Natural killer cell (primary cell): Measurements from ENCODE around the gene PALLD. TPM values are rescaled to one million over a fixed set of nuclear protein-coding genes. Genes with fewer than 3 reads are reported as not detected.

ENCODE experiments used
- ATAC-seq, 3 donors: fragments of 150-1000 bp in 2 of 3; fragments of 200-7000 bp in 1 of 3; cut with Tn5 transposase; 1 replicate in 1 of 3; 2 replicates in 2 of 3; pipeline ENCODE4 v1.10.0; 2021; ENCODE audit warnings: mild to moderate bottlenecking in 2 of 3, moderate library complexity in 2 of 3
- DNase-seq, 2 donors: peaks; one replicate each; pipeline versions ENCODE4 v3.0.0 to v3.0.0-alpha.2; 2013 to 2021; ENCODE audit warnings: mixed read lengths in 1 of 2
- H3K27ac ChIP-seq: one replicate; pipeline ENCODE4 v1.5.1; 2013; ENCODE audit warnings: mild to moderate bottlenecking, low read length
- H3K27me3 ChIP-seq: one replicate; pipeline ENCODE4 v1.6.1; 2013; ENCODE audit warnings: low read length; ENCODE audit not compliant: control insufficient read depth, insufficient read depth
- H3K36me3 ChIP-seq: one replicate; pipeline ENCODE4 v1.6.1; 2013; ENCODE audit warnings: low read length; ENCODE audit not compliant: control insufficient read depth, insufficient read depth
- H3K4me1 ChIP-seq: one replicate; pipeline ENCODE4 v1.6.1; 2013; ENCODE audit warnings: low read length; ENCODE audit not compliant: control insufficient read depth, insufficient read depth
- H3K4me3 ChIP-seq: one replicate; pipeline ENCODE4 v1.5.1; 2013; ENCODE audit warnings: low read length
- H3K9me3 ChIP-seq: one replicate; pipeline ENCODE4 v1.6.1; 2013; ENCODE audit warnings: low read length; ENCODE audit not compliant: control insufficient read depth, insufficient read depth
- H3K27ac Mint-ChIP-seq, 2 donors: one replicate each; pipeline ENCODE4 v1.8.0; 2022; ENCODE audit warnings: mild to moderate bottlenecking in 2 of 2, mixed read lengths in 2 of 2, moderate library complexity in 1 of 2
- H3K27me3 Mint-ChIP-seq, 2 donors: one replicate each; pipeline ENCODE4 v1.8.0; 2022; ENCODE audit warnings: low read depth in 2 of 2, mixed read lengths in 2 of 2
- H3K36me3 Mint-ChIP-seq: one replicate; pipeline ENCODE4 v1.8.0; 2022; ENCODE audit warnings: mixed read lengths
- H3K4me1 Mint-ChIP-seq, 2 donors: one replicate each; pipeline ENCODE4 v1.8.0; 2022; ENCODE audit warnings: mixed read lengths in 2 of 2
- H3K4me3 Mint-ChIP-seq: one replicate; pipeline ENCODE4 v1.8.0; 2022; ENCODE audit warnings: mild to moderate bottlenecking, moderate library complexity, mixed read lengths
- H3K9me3 Mint-ChIP-seq, 2 donors: one replicate each; pipeline ENCODE4 v1.8.0; 2022; ENCODE audit warnings: mixed read lengths in 2 of 2
- CTCF ChIP-seq: fragments of 200-600 bp; IDR thresholded peaks from one replicate; pipeline ENCODE4 v1.8.0; 2022; ENCODE audit warnings: antibody characterized with exemption
- WGBS: methylation state at CpG from one replicate; pipeline ENCODE4 v1.1.7; 2013; ENCODE audit warnings: missing lambda C conversion rate; ENCODE audit not compliant: insufficient coverage; 5-methylcytosine and 5-hydroxymethylcytosine counted together
- intact Hi-C: fragments of 100-400 bp; cut with micrococcal nuclease; formaldehyde crosslinking; loops from one replicate; pipeline ENCODE4 v1.14.2; 2022
- total RNA-seq, 4 donors: library from RNA; stranded (reverse); fragments of 120-200 nt in 1 of 4; gene quantifications; one replicate each; pipeline versions ENCODE4 v1.2.3 to v1.2.4, GENCODE V29; 2013 to 2022

The PALLD gene
- total RNA-seq, 3 donors from 2014 or later (not counting 1 experiment from before 2014, with no cell fraction given): 15.1 to 25.4 (median 22.8) TPM

GRCh38 chr4:168570466-168570865 is 73.6 kb downstream of the PALLD start:
- Histone ChIP-seq H3K9me3 (no peaks in the 10 kb centered on the region), H3K4me1 (no peaks in the 10 kb centered on the region), H3K36me3 (no peaks in the 10 kb centered on the region), H3K4me3 (no peak overlapping the region), H3K27me3 (no peaks in the 10 kb centered on the region), H3K27ac (no peak overlapping the region)
- TF ChIP-seq CTCF: no peak
- ATAC-seq (no peak), DNase-seq (no peak)
- no peaks in the 10 kb centered on the region for H3K36me3 Mint-ChIP-seq
- intact Hi-C loops: no loop called here
- no peak overlapping the region for H3K4me3 Mint-ChIP-seq
- H3K27me3 Mint-ChIP-seq: peaks cover 0 to under 1% of the 10 kb centered on the region in 2 donors
- H3K27ac Mint-ChIP-seq: no peak overlapping the region
- H3K4me1 Mint-ChIP-seq: no peaks in the 10 kb centered on the region
- no peaks in the 10 kb centered on the region for H3K9me3 Mint-ChIP-seq

DNA sequence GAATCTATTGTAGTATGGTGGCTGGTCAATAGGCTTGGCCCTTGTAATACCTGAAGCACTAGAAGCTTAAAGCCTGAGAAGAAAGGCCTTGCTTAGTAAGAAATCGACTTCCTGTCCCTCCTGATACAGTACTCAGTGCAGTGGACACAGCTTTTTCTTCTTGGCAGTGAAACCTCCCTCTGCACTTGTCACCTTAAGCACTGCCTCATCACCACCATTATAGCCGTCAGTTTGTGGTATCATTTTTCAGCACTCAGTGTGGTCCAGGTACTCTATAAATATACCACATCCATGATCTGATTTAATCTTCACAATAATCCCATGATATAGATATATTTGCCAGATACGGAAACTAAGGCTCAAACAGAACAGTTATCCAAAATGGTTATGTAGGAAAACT is 75.2 kb downstream of the PALLD start:
- 89% methylated on average over 3 of the region's 3 CpGs for WGBS

DNA sequence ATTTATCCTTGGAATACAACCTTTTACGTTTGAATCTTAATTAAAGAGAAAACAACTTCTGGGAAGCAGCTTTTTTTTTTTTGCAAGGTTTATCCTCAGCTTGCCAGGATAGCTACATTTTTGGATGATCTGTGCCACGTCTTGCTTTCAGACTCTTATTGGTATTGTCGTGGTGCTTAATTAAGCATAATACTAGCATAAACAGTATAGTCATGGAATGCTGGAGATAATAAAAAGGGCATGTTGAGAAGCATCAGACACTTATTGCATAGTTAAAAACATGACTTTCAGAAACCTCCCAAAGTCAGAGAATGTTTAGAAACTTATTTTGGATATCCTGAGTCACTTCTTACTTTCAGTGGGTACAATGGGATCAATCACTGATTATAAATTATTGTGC is 77.0 kb downstream of the PALLD start:
- Mint-ChIP-seq H3K9me3 (no peaks in the 10 kb centered on the region), H3K4me1 (no peaks in the 10 kb centered on the region), H3K27me3 (peaks cover 3 to 7% of the 10 kb centered on the region in 2 donors), H3K36me3 (no peaks in the 10 kb centered on the region), H3K27ac (no peak overlapping the region), H3K4me3 (no peak overlapping the region)
- intact Hi-C loops: no loop called here
- H3K27me3 ChIP-seq: no peaks in the 10 kb centered on the region
- H3K4me3 ChIP-seq: no peak overlapping the region
- DNase-seq: no peak
- H3K4me1 ChIP-seq: no peaks in the 10 kb centered on the region
- H3K36me3 ChIP-seq: no peaks in the 10 kb centered on the region
- H3K9me3 ChIP-seq: no peaks in the 10 kb centered on the region
- 92% methylated on average over 1 of the region's 3 CpGs for WGBS
- no peak for ATAC-seq
- no peak overlapping the region for H3K27ac ChIP-seq
- TF ChIP-seq CTCF: no peak

More for the DNA sequence above, 75.2 kb downstream of the PALLD start:
- intact Hi-C loops: no loop called here
- Mint-ChIP-seq H3K27me3 (peaks cover 0 to 3% of the 10 kb centered on the region in 2 donors), H3K27ac (no peak overlapping the region), H3K4me3 (no peak overlapping the region), H3K9me3 (no peaks in the 10 kb centered on the region), H3K36me3 (no peaks in the 10 kb centered on the region), H3K4me1 (no peaks in the 10 kb centered on the region)
- H3K36me3 ChIP-seq: no peaks in the 10 kb centered on the region
- no peaks in the 10 kb centered on the region for H3K27me3 ChIP-seq
- no peak for ATAC-seq
- no peak for TF ChIP-seq CTCF
- no peak for DNase-seq
- no peak overlapping the region for H3K27ac ChIP-seq
- no peaks in the 10 kb centered on the region for H3K9me3 ChIP-seq
- no peaks in the 10 kb centered on the region for H3K4me1 ChIP-seq
- H3K4me3 ChIP-seq: no peak overlapping the region

- no peak for TF ChIP-seq CTCF
- H3K27ac Mint-ChIP-seq: no peak overlapping the region
- no peak overlapping the region for H3K4me3 Mint-ChIP-seq
- H3K27me3 ChIP-seq: no peaks in the 10 kb centered on the region
- H3K4me1 ChIP-seq: no peaks in the 10 kb centered on the region
- no peaks in the 10 kb centered on the region for H3K9me3 ChIP-seq
- no peak overlapping the region for H3K4me3 ChIP-seq
- no peaks in the 10 kb centered on the region for H3K9me3 Mint-ChIP-seq
- no peak overlapping the region for H3K27ac ChIP-seq
- 88% methylated on average over 4 of the region's 5 CpGs for WGBS
- ATAC-seq: no peak
- H3K4me1 Mint-ChIP-seq: no peaks in the 10 kb centered on the region
- peaks cover 3 to 12% of the 10 kb centered on the region in 2 donors for H3K27me3 Mint-ChIP-seq
- intact Hi-C loops: no loop called here
- no peaks in the 10 kb centered on the region for H3K36me3 Mint-ChIP-seq
- DNase-seq: no peak
- H3K36me3 ChIP-seq: no peaks in the 10 kb centered on the region
Observed at GRCh38 chr4:168574581-168575295, 77.9 kb downstream of the PALLD start.
